GM21825 (cell line): ENCODE results near the gene MRPL19.
A peak's percentile ranks its signal among the peaks of the same experiment; 100 is the strongest.

ENCODE experiments used
- ATAC-seq: cut with Tn5 transposase; IDR thresholded peaks from one replicate; pipeline ENCODE4 v1.9.1; 2021; ENCODE audit warnings: mild to moderate bottlenecking, moderate library complexity; ENCODE audit not compliant: unreplicated experiment

MRPL19 gene

GRCh38 chr2:75646583-75647425 is at the start of gene MRPL19:
Gene MRPL19 (plus strand): TSS chr2:75646783. CDS start chr2:75646808, 25 bp downstream.
- peak; percentile 96 for ATAC-seq

DNA sequence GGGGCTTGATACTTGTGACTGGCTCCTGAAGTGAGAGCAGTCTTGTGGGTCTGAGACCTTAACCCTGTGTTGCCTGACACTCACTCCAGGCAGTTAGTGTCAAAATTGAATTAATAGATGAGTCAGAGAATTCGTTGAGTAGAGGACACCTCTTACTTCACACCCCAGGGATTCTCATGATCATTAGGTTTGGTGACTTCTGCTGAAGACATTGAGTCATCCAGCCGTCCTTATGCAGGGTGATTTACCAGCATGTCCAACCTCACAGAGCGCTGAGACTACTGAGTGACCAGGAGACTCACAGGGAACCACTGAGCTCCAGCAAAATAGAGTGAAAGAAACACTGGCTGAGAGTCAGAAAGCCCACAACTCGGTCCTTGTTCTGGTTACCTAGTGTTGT is 49.8 kb upstream of the MRPL19 start:
- no peak for ATAC-seq

DNA sequence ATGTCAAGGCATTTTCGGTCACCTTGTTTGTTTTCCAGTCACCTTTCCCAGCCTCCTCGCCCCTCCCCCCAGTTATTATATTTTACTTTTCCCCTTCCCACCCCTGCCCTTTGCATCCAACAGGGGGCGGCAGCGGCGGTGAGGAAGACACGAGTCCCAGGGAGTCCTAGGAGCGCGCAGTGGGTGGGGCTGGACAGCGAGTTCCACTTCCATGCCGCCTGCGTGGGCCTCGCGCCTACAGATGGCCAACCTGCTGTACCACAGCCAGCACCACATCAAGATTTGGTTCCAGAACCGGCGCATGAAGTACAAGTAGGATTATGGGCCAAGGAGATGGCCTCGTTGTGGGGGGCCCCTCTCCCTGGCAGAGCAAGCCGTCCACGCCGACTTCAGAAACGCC is 48.6 kb upstream of the MRPL19 start:
- no peak for ATAC-seq

GRCh38 chr2:75598589-75599155 is 47.9 kb upstream of the MRPL19 start:
- no peak for ATAC-seq

- no peak for ATAC-seq
Measured at GRCh38 chr2:75600461-75601011, 46.0 kb upstream of the MRPL19 start.

GRCh38 chr2:75602724-75603342 is 43.8 kb upstream of the MRPL19 start:
- no peak for ATAC-seq

DNA sequence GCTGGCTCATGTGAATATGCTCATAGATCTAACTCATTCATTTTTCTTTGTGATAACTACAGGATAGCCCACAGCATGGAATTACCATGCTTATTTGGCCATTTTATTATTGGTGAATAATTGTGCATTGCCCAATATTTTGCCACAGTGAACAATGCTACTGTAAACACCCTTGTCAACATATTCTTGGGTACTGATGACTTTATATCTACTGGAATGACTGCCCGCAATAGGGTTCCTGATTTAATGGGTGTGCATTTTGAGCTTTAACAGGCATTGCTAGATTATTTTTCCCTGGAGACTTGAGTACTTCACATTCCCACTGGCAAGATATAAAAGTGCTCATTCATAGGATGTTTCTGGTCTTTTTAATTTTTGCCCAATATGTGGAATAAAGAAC is 43.1 kb upstream of the MRPL19 start:
- no peak for ATAC-seq

DNA sequence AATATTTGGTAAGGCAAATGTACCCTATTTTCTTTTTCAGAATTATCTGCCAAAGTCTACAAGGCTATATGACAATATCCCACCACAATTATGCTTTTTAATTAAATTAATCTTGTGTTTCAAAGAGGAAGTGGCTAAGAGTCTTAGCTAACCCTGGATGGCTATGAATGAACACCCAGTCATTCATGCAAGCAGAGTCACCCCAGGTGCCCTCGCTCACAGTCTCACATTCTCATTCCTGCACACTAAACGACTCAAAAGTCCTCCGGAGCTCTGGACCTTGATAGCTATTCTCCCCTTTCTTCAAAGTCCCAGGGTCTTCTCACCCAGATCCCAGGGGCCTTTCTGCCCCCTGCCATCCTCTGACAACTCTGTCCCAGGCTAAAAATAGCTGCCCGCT is 42.1 kb upstream of the MRPL19 start:
- ATAC-seq = no peak

DNA sequence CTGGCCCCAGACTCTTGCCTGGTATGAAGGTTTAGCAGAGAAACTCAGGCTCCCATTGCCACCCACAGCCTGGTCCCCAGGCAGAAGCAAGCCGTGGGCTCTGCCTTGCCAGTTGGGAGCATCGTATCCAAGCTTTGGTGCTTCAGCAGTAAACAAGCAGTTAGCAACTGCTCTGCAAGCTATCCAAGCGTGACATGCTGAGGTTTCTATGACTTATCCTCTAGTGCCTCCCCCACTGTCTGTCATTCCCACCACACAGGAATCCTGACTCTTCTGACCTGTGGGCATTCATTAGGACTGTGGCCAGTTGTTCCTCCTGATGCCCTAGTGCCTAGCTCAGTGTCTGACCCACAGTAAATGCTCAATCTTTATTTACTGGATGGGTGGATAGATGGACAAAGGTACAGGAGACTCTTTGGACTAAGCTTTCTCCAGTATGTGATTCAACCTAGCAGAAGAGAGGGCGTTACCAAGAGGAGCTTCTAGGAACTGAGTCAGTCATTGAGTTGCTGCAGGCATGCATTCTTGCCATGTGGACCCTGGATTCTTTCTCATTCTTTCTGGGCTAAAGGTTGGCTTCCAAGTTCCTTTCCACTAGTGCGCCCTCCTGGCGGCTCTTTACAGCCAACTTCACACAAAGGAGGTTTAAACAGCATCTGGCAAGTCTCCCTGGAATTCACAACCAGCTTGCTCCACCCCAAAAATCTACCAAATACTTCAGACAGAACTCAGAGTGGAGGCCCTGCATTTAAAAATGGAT is 40.6 kb upstream of the MRPL19 start:
- ATAC-seq = no peak

DNA sequence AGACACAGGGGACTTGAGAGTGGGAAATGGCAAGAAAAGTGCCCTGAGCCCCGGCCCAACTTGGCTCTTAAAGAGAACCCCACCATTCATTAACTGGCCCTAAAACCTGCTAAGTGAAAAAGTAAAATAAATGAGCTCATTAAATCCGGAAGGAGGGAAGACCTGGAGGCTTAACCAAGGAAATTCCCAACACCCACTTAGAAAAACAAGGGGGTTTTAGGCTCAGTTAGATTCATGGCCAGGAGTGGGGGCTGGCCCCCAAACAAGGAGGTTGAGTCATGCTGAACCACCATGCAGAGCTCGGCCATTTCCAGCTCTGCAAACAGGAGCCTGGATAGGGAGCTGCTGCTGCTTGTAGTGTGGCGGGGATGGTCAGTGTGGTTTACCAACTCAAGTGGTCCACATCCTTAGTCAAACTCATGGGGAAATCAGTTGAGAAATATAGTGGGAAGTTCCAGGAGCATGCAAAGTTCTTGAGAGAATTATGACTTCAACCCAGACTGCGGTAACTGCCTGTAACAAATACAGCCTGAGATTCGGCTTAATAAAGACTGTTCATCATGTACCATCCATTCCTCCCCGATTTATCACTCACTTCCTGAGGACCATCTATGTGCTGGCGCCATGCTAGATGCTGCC is 39.7 kb upstream of the MRPL19 start:
- no peak for ATAC-seq

- no peak for ATAC-seq
Measured at GRCh38 chr2:75607400-75607798, 39.2 kb upstream of the MRPL19 start.

DNA sequence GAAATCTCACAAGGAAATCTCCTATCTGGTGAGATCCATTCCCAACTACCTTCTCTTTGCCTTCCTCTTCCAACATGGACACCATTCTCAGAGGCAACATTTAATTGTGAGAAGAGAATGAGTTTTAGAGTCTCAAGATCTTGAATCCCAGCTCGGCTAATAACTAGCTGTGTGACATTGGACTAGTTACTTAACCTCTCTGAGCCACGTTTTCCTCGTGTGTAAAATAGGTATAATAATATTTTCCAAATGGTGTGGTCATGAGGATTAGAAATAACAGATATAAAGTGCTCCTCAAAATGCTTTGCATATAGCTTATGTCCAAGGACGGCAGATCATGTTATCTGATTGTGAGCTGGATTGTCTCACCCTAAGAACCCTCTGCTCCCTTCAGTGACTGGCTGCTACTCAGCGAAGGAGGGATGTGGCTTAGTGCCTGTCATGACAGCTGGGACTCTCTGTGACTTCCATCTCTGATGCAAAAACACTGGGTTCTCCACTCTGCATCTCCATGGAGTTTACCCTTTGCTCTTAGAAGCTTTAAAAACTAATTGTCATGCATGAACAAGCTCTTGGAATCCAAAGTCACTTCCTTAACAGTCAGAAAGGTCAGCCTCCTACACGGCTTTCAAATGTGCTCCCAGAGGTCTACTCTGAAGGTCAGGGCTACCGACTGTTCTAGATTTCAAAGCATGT is 38.4 kb upstream of the MRPL19 start:
- ATAC-seq = no peak

DNA sequence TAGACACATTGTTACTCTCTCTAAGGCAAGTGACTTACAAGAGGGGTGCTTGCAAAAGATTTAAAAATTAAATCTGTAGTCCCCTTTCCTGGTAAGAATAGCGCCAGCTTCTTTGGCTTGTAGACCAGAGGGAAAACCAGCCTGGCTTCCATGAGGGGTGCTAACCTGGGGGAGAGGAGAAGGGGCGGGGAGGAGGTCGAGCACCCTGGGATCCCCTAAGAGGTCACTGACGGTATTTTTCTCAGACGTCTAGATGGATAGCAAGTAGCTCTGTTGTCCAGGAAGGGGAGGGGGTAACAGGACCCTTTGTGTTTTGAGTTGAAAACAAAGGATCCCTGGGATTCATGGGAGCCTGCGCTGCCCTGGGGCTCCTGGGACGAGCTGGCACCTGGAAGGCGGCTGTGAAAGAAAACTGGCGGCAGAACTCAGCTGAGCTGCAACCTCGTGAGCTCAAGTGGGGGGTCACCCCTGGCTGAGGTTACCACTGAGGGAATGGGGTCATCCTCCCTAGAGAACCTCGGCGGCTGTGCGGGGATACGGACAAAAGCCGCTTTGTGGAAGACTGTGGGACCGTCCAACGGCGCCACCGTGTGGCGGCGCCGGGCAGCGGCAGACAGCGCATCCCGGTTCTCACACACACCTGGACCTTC is 37.8 kb upstream of the MRPL19 start:
- peak; percentile 74 for ATAC-seq

DNA sequence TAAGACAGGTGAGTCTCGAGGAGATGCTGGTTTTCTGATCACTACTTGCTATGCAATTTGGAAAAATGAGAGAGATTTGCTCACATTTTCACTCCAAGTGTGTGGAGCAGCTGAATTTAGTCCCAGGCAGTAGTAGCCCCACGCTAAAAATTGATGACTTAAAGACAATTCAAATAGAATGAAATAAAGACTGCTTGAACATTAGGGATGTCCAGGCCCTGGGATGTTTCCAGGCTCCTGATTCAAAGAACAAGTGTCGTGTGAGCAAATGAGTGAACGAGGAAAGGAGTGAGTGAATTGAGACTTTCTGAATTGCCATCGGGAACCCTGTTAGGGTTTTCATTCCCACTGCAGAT is 37.3 kb upstream of the MRPL19 start:
- no peak for ATAC-seq

DNA sequence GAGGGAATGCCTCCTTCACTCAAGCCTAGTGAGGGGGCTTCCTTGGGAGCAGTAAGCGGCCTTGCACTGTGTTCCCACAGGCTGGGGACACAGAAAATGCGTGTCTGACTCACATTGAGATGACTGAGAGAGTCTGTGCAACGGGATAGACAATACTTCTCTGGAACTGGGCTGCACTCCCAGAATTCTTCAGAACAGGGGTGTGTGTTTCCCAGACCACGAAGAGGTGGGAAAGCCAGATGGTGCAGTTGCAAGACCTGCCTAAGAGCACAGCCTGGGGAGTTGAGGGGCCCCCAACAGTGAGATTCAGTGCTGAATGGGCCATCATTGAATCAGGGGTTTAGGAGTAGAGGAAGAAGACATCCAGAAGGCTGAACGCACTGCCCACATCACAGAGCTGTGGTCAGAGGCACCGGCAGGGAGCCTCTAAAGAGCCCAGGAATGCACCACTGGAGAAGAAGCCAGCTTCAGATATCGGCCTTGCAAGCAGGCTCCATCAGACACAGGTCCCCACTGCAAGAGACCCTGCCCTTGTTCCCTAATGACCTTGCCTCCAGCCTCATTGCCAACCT is 36.6 kb upstream of the MRPL19 start:
- no peak for ATAC-seq

GRCh38 chr2:75610671-75611070 is 35.9 kb upstream of the MRPL19 start:
- ATAC-seq = no peak

GRCh38 chr2:75612108-75612861 is 34.3 kb upstream of the MRPL19 start:
- no peak for ATAC-seq

GRCh38 chr2:75612862-75613243 is 33.7 kb upstream of the MRPL19 start:
- no peak for ATAC-seq
